Limb (tissue), 2 donors: Measurements from ENCODE around the gene PRSS36.
A peak's percentile ranks its signal among the peaks of the same experiment; 100 is the strongest.
"Not testable (repeated sequence)": the region's sequence is repeated elsewhere in the genome, so short reads cannot be mapped to it uniquely, and the experiment has no call there.

Experiments used
- DNase-seq, 2 donors: peaks; one replicate each; pipeline ENCODE4 v3.0.0-alpha.2; 2016; ENCODE audit errors: extremely low spot score in 2 of 2

The PRSS36 gene

GRCh38 chr16:31142109-31143010 lies 7.5 kb downstream of the PRSS36 start:
- DNase-seq: peak; percentile 98 to 100

DNA sequence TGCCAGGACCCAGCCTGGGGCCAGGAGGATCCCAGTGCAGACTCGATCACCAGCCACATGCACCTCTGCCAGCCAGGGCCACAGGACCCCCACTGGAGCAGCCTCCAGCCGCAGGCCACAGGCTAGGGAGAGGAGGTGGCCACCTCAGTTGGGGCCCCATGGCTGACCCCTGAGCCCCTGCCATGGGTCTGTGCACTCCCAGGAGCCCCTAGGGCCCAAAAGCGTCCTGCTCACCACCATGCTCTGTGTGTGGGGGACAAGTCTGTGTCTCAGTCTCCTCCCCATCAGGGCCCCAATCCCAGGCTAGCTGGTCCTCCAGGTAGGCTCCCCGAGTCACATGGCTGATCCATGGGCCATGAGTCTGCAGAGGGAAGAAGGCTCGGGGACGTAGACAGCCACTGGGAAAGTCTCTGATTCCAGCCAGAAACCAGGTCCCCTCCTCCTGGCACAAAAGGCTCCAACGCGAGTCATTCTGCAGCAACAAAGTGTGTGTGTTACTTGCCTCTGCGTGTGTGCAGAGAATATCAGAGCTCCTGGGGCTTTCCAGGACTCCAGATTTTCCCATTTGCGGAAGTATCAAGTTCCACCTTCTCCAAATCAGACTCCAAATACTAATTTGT lies 8.3 kb downstream of the PRSS36 start:
- peak in 1 of 2 donors; percentile 61 for DNase-seq

DNA sequence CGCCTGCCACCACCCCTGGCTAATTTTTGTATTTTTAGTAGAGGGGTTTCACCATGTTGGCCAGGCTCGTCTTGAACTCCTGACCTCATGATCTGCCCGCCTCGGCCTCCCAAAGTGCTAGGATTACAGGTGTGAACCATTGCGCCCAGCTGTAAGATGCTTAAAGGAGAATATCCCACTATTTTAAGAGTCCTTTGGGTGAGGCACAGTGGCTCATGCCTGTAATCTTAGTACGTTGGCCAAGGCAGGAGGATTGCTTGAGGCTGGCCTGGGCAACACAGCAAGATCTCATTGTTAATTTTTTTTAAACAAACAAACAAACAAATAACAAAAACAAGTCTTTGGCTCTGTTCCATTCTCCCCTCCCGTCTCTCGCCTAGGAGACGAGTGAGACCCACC lies 8.8 kb downstream of the PRSS36 start:
- DNase-seq: not testable (repeated sequence)

- no peak for DNase-seq
Observed at GRCh38 chr16:31138621-31139578, 11.0 kb downstream of the PRSS36 start.

- DNase-seq: not testable (repeated sequence)
Observed at GRCh38 chr16:31136822-31137499, 12.9 kb downstream of the PRSS36 start.

DNA sequence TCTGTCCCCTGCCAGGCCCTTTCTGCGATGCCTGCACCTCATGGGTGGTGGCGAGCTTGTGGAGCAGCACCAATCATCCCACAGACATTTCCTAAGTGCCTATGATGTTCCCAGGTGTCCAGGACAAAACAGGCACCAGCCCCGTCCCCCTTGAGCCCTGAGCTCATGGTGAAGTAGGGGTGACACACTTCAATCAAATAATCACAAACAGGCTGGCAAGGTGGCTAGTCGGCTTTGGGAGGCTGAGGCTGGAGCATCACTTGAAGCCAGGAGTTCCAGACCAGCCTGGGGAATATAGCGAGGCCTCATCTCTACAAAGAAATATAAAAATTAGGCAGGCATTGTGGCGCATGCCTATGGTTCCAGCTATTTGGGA lies 13.6 kb downstream of the PRSS36 start:
- DNase-seq: no peak

- no peak for DNase-seq
Observed at GRCh38 chr16:31135535-31136286, 14.2 kb downstream of the PRSS36 start, which contains the start of gene PRSS8. Gene PRSS8, minus strand, starts transcription at chr16:31135727. Its CDS starts 229 bp downstream, at chr16:31135498.

- DNase-seq: no peak
Observed at GRCh38 chr16:31134625-31135534, 15.0 kb downstream of the PRSS36 start.

- DNase-seq: no peak
Observed at GRCh38 chr16:31134091-31134571, 15.7 kb downstream of the PRSS36 start.

- no peak for DNase-seq
Observed at GRCh38 chr16:31133046-31133501, 16.8 kb downstream of the PRSS36 start.

DNA sequence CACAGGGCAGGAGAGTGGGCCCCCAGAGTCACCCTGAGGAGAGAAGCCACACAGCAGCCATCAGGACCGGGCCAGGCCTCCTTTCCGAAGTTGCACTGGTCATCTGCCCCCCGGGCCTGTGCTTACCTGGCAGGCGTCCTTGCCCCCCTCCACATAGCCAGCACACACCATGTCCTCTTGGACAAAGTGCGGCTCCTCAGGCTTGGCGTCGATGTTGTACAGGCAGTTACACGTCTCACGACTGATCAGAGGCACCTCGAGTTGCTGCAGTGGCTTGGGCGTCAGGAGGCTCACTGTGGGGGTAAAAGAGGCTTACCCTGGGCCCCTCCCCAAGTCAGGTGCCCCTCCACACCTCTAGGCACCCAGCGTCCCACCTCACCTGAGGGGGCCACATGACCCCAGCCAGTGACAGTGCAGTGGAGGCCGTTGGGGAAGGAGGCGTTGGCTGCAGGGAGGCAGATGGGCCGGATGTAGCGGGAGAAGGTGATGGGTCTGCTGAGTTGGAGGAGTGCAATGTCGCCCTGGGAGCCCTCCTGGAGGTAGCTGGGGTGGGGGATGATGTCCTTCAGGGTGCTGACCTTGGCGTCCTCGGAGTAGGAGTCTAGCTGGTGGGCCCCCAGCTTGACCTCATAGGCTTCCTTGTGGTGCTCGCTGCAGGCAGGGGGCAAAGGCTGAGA lies 17.4 kb downstream of the PRSS36 start:
- no peak for DNase-seq

- DNase-seq: no peak
Observed at GRCh38 chr16:31131841-31132271, 18.0 kb downstream of the PRSS36 start.

DNA sequence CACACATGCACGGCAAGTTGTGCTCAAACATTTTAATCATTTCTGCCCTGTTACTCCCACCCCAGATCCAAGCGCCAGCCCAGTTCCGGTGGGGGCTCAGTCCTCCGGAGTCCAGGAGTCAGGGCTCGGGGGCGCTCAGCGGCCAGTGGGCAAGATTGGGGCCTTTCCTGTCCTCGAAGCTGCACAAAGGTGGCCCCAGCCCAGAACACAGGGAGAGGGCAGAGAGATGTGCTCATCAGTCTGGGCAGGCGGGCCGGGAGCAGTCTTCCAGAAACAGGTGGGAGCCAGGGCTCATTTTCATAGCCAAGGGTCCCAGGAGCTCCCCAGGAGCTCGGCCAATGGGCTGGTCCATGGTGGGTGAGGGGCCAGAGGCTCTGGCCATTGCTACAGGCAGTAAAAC lies 18.4 kb downstream of the PRSS36 start:
- no peak for DNase-seq

- no peak for DNase-seq
Observed at GRCh38 chr16:31130899-31131298, 19.0 kb downstream of the PRSS36 start.

- DNase-seq: no peak
Observed at GRCh38 chr16:31130336-31130891, 19.5 kb downstream of the PRSS36 start.

DNA sequence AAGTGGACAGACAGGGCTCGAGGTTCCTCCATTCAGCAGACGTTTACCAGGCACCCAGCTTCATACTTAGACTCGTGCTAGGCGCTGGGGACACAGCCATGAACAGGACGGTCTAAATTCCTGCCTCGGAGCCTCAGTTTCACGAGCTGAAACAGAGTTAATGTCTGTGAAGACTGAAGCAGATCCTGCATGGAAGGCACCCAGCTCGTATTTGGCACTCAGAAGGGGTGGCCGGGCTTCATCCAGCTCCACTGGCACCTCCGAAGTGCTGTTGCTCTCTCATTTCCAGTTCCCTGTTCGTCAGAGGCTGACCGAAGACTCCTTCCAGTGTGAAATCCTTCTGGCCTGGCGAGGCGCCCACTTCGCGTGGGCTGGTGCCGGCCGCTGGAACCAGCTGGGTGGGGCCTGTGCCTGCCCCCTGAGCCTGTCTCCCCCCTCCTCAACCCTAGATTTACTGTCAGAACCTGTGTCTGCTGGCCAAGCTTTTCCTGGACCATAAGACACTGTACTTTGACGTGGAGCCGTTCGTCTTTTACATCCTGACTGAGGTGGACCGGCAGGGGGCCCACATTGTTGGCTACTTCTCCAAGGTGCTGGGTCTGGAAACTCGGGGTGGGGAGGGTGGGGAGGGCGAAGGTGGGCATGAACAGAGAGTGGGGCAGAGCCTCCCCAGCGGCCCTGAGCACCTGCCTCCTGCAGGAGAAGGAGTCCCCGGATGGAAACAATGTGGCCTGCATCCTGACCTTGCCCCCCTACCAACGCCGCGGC lies 20.1 kb downstream of the PRSS36 start:
- DNase-seq: no peak
